Stimulated activated CD8-positive, alpha-beta memory T cell treated with anti-CD3 and anti-CD28 coated beads, Interleukin-4, amount 100 ng/mL, for 4 hours (primary cell): ENCODE data around the gene VILL.
"Not testable (repeated sequence)": the region's sequence is repeated elsewhere in the genome, so short reads cannot be mapped to it uniquely, and the experiment has no call there.

Experiments
- DNase-seq, 2 donors: peaks; one replicate each; pipeline ENCODE4 v3.0.0-alpha.2; 2020; ENCODE audit warnings: low read depth in 2 of 2, low spot score in 1 of 2

The VILL gene

DNA sequence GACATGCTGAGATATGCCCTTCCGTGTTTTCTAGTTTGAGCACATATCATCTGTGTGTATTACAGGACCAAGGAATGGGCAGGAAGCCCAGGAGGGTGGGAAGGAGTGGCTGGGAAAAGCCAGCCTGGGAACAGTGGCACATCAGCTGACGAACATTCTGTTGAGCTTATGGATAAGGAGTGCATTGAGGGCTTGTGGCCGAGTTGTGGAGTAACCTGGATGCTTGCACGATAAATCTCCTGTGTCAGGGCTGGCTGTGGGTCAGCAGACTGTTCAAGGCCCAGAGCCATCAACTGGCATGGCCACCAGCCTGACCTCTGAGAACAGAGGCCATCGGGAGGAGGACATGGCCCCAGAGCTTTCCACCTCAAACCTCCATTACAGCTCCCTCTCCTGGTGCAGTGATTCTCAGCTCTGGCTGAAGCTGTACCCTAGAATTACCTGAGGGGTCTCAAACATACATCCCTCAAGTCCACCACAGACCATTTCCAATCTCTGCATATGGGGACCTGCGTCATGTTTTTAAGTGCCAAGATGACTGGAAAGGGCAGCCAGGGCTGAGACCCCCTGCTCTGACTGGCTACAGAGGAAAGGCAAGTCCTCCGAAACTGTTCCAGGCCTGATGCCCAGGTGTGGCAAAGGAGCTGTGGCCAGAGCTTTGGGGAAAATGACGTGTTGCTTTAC, 4.8 kb upstream of the VILL start:
- DNase-seq = no peak

DNA sequence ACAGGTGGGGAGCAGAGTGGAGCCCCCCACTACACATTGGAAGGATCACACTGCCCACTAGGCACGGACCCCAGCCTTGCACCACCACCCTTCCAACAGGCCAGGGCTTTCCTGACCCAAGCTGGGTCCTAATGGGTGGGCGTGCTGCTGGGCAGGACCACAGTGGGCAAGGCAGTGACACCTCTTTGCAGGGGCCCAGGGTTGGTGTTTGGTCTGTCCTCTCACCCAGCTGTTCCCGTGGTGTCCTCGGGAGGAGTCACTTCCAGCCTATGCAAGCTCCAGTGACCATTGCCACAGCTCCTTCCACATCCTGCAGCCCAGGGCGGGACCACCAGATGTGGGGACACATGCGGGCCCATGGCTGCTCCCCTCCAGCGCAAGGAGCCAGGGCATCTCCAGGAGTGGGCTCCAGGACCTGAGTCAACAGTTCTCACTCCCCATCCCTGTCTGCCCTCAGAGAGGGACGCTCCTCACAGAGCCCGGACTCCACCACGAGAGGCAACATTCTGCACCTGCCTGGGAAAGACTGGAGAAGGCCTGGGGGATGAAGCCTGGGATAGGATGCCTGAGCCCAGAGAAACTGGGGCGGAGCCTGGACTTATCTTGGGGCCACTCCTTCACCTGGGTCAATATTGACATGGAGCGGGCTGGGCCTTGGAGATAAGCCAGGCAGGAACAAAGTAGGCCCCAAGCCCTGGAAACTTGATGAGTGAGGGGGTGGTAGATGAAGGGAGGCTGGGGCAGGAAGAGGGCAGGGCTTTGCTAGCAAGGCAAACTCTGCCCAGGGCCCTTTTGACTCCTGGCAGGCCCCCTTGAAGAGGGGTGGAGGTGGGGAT, 3.9 kb upstream of the VILL start:
- no peak for DNase-seq

DNA sequence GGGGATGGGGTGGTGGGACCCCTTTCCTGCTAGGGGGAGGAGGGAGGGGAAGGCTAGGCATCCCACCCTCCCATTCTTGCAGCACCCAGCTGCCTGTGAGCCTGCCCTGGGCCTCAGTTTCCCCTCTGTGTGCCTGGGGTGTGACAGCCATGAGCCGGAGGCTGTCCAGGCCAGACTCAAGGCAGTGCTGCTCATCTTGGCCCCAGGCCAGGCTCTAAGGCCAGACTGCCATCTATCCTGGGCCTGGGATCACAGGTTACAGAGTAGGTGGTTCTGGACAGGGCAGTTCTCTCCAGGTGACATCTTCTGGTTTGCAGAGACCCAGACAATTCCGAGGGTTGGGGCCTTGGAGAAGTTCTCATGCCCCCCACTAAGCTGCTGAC, 3.3 kb upstream of the VILL start:
- no peak for DNase-seq

DNA sequence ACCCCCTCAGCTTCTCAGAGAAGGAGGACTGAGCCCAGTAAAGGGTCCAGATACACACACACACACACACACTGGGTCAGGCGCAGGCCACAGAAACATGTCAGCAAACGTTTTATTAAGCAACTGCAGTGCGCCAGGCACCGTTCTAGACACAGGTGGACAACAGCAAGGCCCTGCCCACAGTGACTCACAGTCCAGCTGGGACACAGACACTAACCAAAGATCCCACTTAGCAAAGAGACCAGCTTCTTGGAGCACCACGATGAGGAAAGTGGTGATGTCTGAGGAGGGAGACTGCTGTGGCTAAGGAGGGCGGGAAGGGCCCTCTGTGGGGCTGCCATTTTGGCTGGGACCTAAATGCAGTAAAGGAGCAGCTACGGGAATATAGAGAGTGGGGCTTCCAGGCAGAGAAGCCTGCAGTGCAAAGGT, 2.8 kb upstream of the VILL start:
- DNase-seq = no peak

DNA sequence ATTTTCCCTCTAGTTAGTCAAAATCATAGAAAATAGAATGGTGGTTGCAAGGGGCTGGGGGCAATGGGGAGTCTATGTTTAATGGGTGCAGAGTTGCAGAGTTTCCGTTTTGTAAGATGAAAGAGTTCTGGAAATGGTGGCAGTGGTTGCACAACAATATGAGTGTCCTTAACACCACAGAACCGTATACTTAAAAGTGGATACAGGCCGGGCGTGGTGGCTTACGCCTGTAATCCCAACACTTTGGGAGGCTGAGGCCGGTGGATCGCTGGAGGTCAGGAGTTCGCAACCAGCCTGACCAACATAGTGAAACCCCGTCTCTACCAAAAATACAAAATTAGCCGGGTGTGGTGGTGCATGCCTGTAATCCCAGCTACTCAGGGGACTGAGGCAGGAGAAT, 2.2 kb upstream of the VILL start:
- DNase-seq = not testable (repeated sequence)

DNA sequence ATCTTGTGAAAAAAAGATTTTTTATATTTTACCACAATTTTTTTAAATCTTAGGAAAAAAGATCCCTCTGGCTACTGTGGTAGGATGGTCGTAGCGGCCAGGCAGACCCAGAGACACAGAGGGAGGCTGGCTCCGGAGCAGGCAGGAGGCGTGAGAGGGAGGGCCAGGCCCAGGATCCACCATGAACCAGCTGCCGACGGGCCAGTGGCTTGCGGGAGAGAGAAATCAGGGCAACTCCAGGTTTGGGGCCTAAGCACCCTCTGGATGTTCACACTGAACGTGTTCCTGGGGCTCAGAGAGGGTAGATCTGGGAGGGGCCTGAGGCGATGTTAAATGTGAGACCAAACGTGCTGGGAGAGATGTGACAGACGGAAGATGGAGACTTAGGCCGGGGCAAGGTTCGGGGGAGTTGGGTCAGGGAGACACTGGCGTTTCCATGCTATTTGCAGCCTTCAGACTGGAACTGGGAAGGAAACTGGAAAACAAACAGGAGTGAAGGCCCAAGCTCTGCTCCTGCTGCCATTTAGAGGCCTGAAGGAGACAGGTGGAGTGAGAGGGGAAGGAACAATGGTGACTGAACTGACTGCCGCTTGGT, 1.6 kb upstream of the VILL start:
- no peak for DNase-seq

DNA sequence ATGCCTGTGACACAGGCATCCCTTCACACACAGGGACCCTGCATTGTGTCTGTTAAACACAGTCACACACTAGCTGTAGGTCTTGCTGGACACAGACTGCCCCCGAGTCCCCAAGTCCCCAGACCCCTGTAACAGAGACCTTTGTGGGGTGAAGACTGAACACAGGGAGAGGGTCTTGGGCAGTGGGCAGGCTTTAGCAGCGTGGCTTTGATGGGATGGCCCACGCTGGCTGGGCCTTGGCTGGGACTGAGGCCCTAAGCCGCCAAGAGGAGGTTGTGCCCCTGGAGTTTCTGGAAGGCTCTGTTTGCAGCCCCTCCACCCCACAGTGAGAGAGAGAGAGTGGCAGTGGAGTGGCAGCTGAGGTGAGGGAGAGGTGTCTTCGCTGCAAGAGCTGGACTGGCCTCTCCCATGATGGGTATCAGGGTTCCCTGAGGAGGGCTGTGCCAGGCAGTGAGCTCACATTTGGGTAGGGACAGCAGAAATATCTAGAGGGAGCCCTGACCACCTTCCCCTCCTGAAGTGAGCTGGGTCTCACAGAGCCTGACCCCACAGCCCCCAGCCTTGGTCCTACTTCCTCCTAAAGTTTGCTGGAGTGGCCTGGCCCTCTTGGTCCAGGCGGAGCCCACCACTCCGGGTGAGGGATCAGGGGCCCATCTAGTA, 635 bp upstream of the VILL start:
- DNase-seq = no peak

DNA sequence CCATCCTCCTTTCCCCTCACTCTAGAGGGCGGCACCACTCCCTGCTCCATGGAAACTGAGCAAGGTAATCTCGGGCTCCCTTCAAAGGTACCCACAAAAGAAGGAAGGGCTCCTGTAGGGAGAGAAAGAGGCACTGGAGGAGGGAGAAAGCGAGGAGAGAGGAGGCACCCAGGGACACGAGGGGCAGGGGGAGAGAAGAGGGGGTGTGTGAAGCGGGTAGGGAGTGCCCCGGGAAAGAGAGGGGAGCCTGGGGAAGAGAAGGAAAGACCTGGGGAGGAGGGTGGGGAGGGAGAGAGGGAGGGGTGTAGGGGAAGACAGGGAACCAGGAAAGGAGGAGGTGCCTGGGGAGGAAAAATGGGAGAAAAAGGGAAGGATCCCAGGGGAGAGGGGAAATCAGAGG, 523 bp downstream of the VILL start:
- no peak for DNase-seq

DNA sequence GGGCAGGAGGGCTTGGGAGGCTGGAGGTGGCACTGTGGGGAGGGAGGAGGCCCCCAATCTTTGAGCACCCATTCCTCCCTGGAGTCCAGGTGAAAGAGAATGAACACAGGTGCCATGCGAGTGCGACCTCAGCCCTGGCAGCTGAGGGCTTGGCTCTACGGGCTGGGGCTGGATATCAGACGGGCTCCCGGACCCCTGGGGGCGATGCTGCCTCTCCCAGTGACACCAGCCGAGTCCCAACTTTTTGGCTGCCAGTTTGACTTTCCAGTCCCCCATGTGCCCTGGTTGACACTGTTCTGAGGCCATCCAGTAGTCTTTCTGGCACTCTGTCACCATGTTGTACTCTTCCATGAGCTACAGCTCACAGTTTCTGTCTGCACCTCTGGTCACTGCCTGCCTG, 1.2 kb downstream of the VILL start:
- DNase-seq = no peak

DNA sequence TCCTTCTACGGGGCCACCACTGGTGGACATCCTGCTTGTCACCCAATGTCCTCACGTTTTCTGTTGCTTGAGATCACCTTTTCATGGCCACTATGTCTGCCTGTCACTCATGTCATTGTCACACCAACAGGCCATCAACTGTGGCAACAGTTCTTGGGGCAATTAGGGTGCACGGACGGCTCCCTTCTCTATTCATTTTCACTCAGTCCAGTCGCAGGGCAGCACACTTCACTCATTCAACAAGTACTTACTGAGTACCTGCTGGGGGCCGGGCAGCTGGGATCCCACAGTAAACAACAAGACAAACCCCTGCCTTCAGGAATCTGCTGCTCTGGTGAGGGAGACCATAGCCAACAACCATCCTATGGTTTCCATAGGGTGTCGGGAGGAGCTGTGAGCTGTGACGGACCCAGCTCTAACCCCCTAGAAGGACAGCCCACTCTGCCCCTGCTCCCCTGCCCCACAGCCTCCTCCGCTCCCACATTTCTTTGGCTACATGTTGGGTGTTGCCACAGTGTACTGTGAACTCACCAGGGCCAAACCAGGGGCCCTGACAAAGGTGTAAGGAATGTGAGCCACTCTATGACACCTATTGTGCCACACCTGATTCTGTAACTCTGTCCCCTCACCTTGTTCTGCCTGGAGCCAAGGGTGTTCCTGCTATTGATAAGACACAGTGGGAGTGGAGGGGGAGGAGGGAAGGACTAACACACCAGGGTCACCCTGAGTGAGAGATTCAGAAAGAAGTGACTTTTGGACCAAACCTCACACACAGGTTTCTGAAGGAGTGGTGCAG, 1.9 kb downstream of the VILL start:
- DNase-seq = no peak

DNA sequence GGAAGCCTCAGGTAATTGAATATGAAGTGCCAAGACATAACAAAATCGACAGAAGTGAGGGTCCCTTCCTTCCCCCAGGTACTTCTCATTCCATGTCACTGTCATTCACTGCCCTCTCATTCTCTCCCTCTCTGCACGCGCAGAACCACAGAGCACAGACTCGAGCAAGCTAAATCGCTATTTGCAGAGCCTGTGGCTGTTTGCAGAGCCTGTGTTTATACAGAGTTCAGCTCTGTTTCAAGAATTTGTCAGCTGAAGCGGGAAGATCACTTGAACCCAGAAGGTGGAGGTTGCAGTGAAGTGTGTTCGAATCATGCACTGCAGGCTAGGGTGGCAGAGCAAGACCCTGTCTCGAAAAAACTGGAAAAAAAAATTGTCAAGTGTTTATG, 2.5 kb downstream of the VILL start:
- no peak for DNase-seq

DNA sequence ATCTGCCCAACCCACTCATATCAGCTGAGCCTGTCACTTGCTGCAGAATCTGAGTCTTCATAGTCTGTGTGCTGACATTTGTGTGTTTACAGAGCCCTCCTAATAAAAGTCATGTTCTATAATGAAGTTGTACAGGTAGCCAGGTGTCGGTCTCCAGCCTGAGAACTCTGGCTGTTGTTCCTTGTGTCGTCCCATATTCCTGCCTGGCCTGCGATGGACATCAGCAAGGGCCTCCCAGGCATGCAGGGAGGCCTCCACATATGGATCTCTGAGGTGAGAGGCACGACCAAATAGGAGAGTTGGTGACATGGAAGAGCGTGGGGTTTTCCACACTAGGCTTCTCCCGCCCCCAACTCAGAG, 2.9 kb downstream of the VILL start:
- no peak for DNase-seq

DNA sequence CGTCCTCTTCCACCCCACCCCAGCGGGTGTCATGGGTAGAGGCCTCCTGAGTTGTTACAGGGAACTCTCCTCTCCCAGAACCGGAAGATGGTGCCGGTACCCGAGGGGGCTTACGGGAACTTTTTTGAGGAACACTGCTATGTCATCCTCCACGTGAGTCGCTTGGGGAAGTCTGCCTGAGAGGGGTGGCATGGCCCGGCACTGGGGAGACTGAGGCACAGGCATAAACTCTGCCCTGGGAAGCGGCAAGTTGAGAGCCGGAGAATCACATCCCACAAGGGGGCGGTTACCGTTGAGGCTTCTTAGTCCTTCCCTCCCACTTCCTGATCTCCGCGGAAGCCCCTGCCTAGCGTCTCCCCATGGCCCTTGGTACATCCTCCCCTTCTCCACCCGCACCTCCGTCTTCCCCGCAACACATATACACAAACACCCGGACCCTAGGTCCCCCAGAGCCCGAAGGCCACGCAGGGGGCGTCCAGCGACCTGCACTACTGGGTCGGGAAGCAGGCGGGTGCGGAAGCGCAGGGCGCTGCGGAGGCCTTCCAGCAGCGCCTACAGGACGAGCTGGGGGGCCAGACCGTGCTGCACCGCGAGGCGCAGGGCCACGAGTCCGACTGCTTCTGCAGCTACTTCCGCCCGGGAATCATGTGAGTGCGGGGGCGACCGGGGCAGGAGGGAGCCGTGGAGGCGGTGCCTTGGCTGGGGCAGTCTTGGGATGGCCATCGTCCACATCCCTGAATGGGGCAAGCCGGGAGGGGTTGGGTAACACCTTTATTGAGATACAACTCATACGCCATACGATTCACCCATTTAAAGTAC, 3.4 kb downstream of the VILL start:
- DNase-seq = peak in 1 of 2 donors; percentile 36

DNA sequence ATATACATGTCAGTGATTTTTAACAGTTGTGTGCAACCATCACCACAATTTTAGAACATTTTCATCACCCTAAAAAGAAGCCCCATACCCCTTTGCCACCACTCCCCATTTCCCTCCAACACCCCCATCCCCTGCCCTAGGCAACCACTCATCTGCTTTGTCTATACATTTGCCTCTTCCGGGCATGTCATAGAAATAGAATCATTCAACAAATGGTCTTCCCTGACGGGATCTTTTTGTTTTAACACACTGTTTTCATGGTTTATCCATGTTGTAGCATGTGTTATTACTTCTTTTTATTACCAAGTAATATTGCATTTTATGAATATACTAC, 4.0 kb downstream of the VILL start:
- DNase-seq = no peak

DNA sequence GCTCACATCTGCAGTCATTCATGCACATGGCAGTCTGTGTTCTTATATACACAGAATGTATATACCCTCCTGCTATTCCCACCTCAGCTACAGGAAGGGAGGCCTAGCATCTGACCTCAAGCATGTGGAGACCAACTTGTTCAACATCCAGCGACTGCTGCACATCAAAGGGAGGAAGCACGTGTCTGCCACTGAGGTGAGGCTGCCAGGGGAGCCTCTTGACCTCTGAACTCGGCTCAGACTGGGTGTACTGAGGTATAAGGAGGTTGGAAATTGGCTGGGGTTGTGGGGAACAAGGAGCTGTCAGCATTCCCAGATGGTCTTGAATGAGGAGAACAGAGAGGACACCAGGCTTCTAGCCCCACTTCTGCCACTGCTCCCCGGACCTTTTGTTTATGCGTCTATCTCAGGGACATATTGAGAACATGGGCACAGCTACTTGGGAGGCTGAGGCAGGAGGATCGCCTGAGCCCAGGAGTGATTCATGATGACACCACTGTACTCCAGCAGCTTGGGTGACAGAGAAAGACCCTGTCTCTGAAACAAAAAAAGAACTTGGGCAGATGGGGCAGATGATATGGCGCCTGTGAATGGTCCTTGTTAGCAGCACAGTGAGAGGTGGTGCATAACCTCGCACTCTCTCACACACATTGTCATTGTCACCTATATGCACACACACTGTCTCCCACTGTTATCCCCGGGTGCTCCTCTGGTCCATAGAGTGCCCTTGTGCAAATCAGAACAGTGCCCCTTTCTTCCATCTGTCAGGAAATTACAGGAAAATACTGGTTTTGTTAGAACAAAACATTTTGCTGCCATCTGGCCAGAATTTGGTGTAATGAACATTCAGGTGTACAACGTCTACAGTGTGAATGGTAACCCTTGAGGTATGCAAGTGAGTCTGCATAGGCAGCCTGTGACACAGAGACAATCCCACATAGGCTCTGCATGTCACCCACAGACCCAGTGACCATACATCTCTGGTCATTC, 5.4 kb downstream of the VILL start:
- DNase-seq = no peak

DNA sequence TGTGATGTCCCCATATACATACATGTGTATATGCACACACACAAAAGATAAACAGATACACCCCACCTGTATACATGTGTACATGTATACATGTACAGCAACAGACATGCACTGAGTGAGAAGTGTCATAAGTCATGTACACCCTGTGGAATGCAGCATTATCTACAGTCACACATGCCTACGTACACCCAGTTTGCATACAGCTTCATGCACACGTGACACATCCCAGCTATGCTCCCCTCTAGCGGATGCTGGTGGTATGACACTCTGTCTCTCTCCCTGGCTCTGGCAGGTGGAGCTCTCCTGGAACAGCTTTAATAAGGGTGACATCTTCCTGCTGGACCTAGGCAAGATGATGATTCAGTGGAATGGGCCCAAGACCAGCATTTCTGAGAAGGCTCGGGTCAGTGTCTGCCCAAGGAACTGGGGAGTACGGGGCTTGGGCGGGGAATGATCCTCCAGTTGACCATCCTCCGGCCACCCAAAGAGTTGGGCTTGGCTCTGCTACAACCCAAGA, 6.3 kb downstream of the VILL start:
- DNase-seq = peak; percentile 51 to 75

DNA sequence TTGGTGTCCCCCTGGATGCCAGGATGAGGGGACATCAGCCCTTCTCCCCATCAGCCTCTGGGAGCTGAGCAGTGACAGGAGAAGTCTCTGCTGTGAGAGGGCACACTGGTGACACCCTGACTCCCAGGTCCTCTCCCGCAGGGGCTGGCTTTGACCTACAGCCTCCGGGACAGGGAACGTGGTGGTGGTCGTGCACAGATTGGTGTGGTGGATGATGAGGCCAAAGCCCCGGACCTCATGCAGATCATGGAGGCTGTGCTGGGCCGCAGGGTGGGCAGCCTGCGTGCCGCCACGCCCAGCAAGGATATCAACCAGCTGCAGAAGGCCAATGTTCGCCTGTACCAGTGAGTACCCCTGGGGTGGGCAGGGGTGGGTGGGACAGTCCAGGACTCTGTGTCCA, 6.8 kb downstream of the VILL start:
- DNase-seq = no peak

DNA sequence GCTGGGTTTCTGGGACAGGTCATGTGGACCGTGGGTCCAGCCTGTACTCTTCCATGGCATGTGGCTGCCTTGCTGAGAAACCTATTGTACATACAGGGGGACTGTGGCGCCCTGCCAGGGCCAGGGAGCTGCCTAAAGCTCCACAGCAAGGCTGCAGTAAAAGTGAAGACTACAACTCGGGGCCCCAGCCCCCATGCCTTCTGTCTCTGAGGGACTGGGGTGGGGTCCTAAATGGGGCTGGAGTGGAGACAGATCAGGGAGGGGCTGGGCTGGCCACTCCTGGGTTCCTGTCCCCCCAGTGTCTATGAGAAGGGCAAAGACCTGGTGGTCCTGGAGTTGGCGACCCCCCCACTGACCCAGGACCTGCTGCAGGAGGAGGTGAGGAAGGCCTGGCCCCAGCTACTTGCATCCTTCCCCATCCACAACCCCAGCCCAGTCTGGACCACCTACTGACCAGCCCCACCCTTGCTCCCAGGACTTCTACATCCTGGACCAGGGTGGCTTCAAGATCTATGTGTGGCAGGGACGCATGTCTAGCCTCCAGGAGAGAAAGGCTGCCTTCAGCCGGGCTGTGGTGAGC, 7.3 kb downstream of the VILL start:
- DNase-seq = no peak

DNA sequence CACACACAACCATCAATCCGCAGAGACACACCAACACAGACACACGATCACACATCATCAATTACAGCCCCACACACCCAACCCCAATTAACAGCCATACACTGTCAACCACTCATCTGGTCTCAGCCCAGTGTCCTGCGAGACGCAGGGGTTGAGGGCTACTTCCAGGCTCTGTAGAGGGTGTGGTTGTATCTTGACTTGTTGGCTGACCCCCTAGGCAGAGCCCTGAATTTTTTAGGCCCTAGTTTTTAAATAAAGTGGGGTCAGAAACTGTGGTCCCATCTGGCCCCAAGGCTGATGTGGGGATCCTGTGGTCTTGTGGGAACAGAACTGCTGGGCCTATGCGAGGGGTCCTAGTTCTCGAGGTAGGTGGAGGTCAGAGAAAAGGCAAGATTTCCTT, 9.2 kb downstream of the VILL start:
- DNase-seq = no peak
